ENCODE measurements around the gene PRG3. TPM values are rescaled to one million over a fixed set of nuclear protein-coding genes. Genes with fewer than 3 reads are reported as not detected.

PRG3 gene
- total RNA-seq, 1 experiment from 2014 or later, result not detected

GRCh38 chr11:57407010-57407920 is 26.3 kb upstream of the PRG3 start:
- Histone ChIP-seq H3K14ac (ENCODE audit: insufficient read depth, low read length) (no peak overlapping the region), H3K4me2 (ENCODE audit: insufficient read depth, insufficient read length, low read length) (no peak overlapping the region), H3K79me2 (ENCODE audit: insufficient read depth, low read length) (no peaks in the 10 kb centered on the region), H3K27ac (ENCODE audit: insufficient read length, low read depth, low read length) (no peak overlapping the region), H3K27me3 (ENCODE audit: insufficient read depth, low read length) (no peaks in the 10 kb centered on the region), H2BK12ac (ENCODE audit: insufficient read length, low read depth, low read length) (no peak overlapping the region), H2BK20ac (ENCODE audit: low read depth, low read length, poor library complexity, severe bottlenecking) (no peak overlapping the region), H3K9me3 (ENCODE audit: control insufficient read depth, low read depth, low read length) (no peaks in the 10 kb centered on the region), H3K23me2 (ENCODE audit: insufficient read length, low read depth, low read length, poor library complexity, severe bottlenecking) (no peaks in the 10 kb centered on the region), H3K23ac (ENCODE audit: insufficient read length, low read depth, low read length) (no peak overlapping the region), H2AK5ac (ENCODE audit: insufficient read length, low read length) (no peak overlapping the region), H3K4ac (ENCODE audit: low read depth, low read length) (no peak overlapping the region), H2BK5ac (ENCODE audit: insufficient read length, low read length) (no peak overlapping the region), H3T11ph (ENCODE audit: low read length) (no peak overlapping the region), H4K8ac (replicated peaks; ENCODE audit: insufficient read length, low read depth, low read length) (no peak overlapping the region), H3K4me1 (ENCODE audit: insufficient read depth, low read length) (no peaks in the 10 kb centered on the region), H4K20me1 (ENCODE audit: control insufficient read depth, insufficient read depth, insufficient read length) (no peaks in the 10 kb centered on the region), H2AFZ (ENCODE audit: low read length) (no peak overlapping the region), H2BK120ac (ENCODE audit: low read depth, low read length, poor library complexity, severe bottlenecking) (no peak overlapping the region), H2BK15ac (ENCODE audit: low read depth, low read length) (no peak overlapping the region), H3K18ac (ENCODE audit: insufficient read length, low read depth, low read length) (no peak overlapping the region), H4K91ac (ENCODE audit: insufficient read length, low read depth, low read length) (no peak overlapping the region), H3K56ac (ENCODE audit: insufficient read length, low read depth, low read length) (no peak overlapping the region), H3K79me1 (ENCODE audit: insufficient read depth, low read depth, low read length, poor library complexity, severe bottlenecking) (no peaks in the 10 kb centered on the region), H3K9ac (ENCODE audit: extremely low read depth, insufficient read length, low read length) (no peak overlapping the region), H4K5ac (ENCODE audit: insufficient read length, low read depth, low read length) (no peak overlapping the region)
- 0 out of 4 replicates have a peak, but pooled peaks cover 0 to 3% of the 10 kb centered on the region in 2 experiments for H3K4me1 Mint-ChIP-seq
- no CpG with 5 or more reads among the region's 9 CpGs for whole genome bisulfite sequencing (ENCODE audit: extremely low coverage, insufficient read length, low lambda C conversion rate)
- no peaks in the 10 kb centered on the region; a peak in 1 of 5 replicates for H3K9me3 Mint-ChIP-seq
- H3K36me3 Mint-ChIP-seq (ENCODE audit: insufficient read depth in 1 of 3, low read depth in 3 of 3), result peaks cover 12 to 37% (median 20%) of the 10 kb centered on the region in 3 experiments; a peak in 6 of 7 replicates
- no peak overlapping the region for H3K4me3 Mint-ChIP-seq
- no peak overlapping the region for H3K27ac Mint-ChIP-seq
- no peak for TF ChIP-seq CTCF (conservative IDR thresholded peaks at IDR 0.05)
- no peak for DNase-seq
- H3K27me3 Mint-ChIP-seq (ENCODE audit: low read depth), result peaks cover 3% of the 10 kb centered on the region; the same call in 1 of the 2 replicates

Measured in H9 (cell line).